GM19438 (cell line): ENCODE measurements around the gene TRPV3.
"Not testable (repeated sequence)": the region's sequence is repeated elsewhere in the genome, so short reads cannot be mapped to it uniquely, and the experiment has no call there.

ENCODE experiments used
- ATAC-seq: cut with Tn5 transposase; IDR thresholded peaks from one replicate; pipeline ENCODE4 v1.9.1; 2021; ENCODE audit warnings: low read depth; ENCODE audit not compliant: unreplicated experiment

The TRPV3 gene

DNA sequence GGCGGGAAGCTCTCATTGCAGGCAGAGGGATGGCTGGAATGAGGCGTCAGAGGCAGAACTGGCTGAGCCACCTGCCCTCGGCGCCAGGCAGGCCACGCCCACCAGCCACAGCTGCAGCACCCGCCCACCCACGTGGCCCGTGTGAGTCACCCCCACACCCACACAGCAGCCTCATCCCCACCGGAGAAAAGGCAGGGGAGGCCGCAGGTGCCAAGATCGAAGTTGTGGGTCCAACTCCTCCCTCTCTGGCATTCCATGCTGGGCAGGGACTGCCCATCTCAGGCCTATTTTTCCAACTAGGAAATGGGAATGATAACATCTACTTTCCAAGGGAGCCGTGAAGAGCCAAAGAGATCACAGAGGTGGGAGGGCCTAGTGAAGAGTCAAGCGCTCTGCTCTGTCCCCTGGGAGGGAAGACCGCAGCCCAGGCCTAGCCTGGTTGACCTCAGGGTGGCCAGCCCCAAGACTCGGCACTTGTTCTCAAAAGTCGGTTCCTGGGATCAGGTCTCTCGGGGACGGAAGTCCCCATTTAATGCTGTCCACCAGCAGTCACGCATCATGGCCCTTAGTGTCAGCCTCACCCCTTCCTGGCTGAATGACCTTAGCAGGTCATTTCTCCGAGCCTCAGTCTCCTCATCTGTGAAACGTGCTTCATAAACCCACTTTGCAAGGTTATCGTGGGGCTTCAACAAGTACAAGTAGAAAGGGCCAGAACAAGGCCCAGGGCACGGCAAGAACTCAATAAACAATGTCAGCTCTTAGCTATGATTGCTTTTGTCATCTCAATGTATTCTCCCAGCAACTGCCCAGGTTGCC lies at the start of gene TRPV3:
TSS of gene TRPV3 (minus strand) at position 45 of the 816 bp plus-strand sequence. CDS start 2,962 bp downstream, outside the sequence.
- peak; percentile 35 for ATAC-seq

DNA sequence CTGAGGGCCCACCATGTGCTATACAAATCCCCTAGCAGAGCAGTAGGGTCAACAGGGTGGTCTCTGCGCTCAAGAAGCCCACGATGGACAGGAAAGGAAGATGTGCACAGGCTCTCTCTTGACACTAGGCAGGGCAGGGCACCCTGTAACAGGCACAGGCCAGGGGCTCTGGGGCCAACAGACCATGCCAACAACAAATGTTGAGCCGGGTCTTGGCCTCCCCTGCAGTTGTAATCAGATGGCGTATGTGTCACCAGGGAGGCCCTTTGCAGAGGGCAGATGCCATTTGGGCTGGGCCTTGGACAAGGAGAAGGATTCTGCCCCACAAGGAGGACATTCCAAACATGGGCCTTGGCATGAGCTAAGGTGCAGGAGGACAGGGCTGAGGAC lies 46.3 kb upstream of the TRPV3 start:
- no peak for ATAC-seq

DNA sequence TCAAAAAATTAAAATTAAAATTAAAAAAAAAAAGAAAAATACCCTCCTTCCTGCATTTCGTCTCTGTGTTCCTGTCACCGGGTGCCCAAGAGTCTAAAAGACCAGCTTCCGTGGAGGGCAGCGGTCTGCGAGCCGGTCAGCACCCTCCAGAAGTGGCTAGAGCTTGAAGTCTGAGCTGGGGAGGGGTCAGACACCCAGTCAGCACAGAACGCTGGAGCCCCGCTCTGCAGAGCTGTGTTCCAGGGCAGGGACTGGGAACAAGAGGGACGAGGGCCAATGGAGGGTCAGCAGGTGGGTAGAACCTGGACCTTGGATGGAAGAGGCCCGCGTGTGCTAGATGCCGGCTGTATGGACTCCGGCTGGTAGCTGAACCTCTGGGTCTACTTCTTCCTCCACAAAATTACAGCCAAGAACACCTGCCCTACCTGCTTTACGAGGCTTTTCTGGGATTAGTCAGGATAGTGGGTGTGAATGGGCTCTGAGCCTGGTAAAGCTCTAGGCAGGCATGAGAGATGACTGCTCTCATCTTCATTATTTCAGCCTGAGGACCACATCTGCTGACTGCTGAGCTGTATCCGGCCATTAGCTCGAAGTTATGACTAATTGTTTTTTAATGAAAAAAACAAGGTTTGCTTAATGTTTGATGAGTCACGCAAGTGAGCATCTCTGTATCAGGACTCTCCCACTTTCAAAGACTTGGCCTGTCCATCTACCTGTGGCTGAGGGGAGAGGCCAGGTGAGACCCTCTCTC lies 45.7 kb upstream of the TRPV3 start:
- no peak for ATAC-seq

DNA sequence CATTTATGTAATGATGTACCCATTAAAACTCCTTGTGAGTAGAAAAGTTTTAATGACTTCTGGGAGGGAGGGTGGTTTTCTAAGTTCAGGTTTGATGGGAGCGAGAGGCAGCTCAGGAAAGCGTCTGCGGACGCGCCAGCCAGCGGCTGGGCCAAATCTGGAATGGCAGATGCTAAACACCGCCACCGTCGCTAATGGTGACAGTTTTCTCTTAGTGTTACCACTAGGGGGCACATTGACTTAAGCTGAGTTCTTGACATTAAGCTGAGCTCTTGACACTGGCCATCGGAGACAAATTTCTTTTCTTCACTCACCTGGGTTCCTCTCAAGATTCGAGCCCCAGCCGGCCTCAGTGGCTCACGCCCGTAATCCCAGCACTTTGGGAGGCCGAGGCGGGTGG lies 44.9 kb upstream of the TRPV3 start:
- no peak for ATAC-seq

DNA sequence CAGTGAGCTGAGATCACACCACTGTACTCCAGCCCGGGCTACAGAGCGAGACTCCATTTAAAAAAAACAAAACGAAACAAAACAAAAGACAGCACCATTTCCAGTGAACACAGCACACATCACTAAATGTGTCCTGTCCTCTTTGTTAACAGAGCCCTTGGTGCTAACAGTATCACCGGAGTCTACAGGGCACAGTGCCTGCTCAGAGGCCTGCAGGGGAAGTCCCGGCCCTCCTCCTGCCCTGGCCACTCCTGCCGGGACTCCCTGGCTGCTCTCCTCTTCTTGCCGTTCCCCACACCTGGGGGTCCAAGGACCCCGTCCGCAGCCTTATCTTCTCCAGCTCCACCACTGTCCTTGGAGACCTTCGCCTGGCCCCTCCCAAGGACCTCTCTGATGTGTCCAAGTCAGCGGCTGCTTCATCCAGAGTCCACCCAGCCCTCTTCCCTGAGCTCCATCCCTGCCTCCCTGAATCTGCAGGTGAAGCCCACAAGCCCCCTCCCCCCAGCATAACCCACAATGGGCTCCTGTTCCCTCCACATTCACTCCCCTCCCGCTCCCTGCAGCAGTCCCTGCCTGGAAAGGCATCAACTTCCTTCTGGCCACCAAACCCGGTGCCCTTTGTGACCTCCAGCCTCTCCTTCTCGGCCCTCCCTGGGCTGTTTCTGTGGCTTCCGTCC lies 43.1 kb upstream of the TRPV3 start:
- ATAC-seq: no peak

DNA sequence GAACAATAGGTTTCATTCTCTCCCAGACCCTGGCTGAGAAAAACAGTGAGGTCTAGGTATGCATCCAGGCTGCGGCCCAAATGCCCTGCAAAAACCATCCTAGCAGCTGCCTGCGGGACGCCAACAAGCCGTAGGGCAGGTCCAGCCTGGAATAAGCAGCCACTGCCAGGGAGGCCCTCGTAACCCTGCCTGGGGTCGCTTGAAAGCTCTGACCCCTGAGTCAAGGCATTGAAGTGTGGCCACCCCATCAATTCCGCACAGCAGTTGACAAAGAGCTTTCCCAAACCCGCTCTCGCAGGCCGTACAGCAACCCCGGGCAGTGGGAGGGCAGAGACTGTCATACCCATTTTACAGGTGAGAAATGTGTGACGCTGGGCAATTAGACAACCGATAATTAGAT lies 40.5 kb upstream of the TRPV3 start:
- no peak for ATAC-seq

DNA sequence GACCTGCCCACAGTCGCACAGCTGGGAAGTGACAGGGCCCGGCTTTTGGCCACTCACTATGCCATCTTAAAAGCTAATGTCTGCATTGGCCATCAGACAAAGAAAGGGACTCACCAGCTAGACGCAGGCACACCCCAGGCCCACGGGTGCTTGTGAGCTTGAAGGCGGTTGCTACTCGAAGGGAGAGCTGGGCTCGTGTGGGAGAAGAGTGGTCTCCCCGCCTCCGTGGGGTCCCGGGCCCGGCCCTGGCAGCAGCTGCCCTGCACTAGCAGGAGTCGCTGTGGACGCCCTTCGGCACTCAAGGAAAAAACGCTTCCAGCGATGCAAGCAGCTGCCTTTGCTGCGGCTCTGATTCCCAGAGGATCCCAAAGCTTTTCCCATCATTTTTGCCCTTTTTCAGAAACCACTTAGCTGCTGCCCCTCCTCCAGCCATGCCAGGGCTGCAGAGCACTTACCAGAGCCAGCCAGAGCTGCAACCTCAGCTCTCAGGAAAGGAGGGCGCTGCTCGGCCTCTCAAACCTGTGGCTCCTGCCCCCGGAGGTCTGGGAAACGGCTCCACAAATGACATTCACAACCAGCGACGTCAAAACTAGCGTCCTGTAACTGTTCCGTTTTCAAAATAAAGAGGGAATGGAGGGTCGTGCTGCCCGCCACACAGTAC lies 39.3 kb upstream of the TRPV3 start:
- no peak for ATAC-seq

DNA sequence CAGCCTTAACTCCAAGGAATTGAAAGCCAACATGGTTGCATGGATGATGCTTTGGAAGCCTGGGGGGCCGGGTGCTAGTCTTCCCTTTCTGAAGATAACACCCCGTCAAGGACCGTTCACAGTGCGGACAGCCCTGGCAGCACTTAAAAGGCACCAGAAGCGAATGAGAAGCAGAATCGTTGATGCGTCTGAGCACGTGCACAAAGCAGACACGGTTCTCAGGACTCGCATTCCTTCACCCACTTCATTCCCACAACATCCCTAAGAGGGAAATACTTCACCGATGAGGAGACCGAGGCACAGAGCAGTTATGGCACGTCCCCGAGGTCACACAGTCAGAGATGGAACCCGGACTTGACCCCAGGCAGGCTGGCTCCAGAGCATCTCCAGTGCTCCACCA lies 37.4 kb upstream of the TRPV3 start:
- ATAC-seq: no peak

DNA sequence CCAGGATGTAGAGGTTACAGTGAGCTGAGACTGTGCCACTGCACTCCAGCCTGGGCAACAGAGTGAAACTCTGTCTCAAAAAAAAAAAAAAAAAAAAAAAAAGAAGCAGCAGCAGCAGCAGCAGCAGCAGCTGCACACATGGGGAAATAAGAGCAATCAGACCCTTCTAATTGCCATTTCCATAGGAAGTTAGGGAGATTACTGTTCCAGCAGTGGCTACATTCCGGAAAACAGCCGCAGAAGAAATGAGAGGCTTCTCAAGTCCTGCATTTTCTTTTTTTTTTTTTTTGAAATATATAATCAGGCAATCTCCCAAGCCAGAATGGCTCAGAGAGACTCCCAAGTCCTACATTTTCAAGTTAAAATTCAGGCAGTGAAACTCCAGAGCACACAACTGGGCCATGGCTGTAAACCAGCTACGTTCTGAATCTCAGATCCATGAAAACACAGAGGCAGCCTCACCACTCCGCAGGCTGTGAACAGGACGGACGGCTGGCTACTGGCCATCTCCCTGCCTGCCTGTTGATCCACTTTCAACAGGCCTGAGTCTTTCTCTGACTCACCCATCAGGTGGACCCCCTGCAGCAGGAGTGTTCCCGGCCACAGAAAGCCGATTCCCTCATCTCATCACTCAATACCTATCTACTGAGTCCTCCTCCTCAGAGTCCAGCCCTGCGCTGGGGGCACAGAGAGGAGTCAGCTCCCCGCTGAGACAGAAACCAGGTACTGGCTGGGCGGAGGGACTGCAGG lies 36.6 kb upstream of the TRPV3 start:
- ATAC-seq: no peak

DNA sequence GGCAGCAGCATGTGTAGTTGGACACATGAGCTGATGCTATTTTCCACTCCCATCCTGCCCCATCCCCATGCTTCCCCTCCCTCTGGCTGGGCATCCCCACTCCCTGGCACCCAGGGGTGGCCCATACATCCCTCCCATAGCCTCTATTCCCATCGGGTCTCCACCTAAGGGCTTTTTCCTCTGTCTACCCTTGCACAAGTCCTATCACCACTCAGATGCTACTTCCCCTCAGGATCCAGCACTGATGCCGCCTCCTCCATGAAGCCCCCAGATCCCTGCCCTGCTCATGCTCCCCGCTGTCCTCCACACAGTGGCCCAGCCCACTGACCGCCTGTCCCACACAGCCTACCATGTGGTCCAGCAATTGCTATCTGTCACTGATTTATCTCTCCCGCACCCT lies 35.8 kb upstream of the TRPV3 start:
- ATAC-seq: no peak

DNA sequence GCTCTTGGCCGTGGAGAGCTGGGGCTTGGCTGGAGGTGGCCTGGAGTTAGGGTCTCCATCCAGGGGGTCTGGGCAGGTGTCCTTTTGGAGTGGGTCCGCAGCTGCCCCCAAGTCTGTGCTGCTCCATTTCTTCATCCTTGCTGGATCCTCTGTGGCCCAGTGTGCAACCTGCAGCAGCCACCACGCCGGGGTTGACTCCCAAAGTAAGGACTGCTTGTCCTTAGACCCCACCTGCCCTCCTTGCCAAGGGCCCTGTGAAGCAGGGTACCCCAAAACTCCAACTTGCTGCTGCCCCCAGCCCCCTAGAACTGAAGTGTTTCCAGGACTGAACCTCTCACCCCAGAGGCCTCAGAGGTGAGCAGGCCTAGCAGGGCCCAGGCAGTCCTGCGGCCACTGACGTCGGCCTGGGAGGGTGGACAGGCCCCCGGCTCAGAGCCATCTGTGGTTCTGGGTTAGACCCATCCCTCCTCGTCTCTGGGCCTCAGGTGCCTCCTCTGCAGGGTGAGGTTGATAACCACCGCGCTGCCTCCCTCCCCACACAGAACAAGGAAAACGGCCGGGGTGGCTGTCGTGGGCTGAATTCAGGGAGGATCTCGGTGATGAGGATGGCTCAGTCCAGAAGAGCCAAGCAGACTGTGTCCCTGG lies 34.7 kb upstream of the TRPV3 start:
- no peak for ATAC-seq

DNA sequence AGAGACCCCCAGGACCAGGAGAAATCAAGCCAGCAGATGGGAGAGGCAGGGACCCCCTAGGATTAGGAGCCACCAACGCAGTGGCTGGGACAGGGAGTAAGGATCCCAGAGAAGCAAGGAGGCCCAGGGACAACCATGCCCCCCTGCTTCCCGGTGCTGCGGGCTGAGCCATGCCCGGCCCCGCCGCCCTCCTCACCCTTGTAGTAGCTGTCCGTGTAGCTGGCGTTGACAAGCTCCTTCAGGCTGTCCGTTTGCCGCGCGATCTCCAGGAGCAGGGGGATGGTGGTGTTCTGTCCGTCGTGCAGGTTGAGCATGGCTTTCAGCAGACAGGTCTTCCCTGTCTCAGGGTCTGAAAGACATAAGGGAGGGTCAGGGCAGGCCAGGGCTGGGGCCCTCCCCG lies 33.2 kb upstream of the TRPV3 start:
- ATAC-seq: no peak

DNA sequence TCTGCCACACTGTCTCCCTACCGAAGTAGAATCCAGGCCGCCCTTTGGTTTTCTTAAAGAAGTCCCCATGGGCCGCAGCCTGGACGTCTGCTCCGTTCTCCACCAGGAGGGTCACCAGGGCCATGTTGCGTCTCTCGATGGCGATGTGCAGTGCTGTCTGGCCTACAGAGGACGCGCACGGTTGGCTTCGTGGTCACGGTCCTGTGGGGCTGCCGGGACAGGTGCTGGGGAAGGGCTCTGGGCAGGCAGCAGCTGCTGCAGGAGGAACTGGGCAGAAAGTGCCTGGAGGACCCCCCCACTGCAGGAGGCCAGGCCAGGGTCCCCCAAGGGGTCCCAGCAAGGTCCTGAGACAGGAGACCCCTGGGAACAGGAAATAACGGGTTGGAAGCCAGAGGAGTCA lies 32.6 kb upstream of the TRPV3 start:
- ATAC-seq: no peak

DNA sequence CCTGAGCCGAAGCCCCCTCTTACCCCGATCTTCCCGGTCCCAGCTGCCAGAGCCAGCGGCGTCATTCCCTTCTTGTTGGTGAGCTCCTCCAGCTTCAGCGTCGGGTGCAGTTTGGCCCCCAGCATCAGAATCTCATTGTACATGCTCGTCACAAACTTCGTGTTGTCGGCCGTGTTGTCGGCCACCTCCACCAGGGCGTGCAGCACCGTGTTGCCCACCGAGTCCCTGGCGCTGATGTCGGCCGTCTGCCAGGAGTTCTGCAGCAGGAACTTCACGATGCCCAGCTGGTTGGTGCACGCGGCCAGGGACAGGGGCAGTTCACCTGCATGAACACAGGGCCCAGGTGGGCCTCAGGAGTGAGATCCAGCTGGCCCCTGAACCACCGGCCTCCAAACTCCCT lies 32.2 kb upstream of the TRPV3 start:
- ATAC-seq: no peak

DNA sequence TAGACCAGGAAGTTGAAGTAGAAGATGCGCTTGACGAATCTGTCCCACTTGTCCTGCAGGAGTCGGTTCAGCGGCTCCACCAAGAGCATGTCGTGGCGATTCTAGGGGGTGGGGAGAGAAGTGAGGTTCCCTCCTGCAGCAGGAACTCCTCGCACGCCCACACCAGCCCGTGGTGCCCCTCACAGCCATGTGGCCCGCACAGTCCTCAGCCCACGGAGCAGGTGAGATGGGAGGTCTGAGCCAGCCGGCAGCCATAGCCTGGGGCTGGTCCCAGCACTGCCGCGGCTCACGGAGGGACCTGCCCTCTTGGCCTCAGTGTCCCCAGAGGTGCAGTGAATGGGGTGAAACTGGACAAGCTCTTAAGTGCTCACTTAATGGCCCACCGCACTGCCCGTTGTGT lies 28.2 kb upstream of the TRPV3 start:
- no peak for ATAC-seq

DNA sequence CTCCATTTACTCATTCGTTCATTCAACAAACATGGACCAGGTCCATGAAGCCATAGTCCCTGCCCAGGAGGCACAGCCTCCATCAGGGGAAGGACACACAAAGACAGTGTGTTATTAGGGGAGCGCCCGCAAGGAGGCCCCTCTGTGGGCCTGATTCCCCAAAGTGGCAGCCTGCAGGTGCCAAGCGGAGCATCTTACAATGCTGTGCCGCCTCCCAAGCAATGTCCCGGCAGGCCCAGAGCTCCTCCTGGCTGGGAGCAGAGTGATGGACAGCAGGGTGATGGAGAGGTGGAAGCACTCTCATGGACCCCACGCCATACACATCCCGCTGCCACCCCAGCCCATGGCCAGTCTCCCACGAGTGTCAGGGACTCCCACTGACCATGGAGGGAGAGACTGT lies 25.8 kb upstream of the TRPV3 start:
- ATAC-seq: no peak

DNA sequence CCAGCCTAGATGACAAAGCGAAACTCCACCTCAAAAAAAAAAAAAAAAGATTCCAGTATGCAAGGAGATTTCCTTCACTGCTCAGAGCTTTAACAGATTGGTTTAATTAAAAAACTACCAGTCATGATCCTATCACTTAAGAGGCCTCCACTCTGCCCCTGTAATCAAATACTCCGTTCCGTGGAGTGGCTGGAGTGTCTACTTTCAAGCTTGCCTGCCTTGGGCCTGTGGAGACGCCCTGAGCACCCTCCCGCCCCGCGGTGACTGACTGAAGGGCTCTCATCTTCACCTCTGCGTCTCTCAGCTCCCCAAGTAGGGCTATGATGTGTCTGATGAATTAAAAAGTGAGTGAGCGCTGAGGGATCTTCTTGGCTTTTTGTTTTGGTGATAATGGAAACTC lies 25.3 kb upstream of the TRPV3 start:
- no peak for ATAC-seq

DNA sequence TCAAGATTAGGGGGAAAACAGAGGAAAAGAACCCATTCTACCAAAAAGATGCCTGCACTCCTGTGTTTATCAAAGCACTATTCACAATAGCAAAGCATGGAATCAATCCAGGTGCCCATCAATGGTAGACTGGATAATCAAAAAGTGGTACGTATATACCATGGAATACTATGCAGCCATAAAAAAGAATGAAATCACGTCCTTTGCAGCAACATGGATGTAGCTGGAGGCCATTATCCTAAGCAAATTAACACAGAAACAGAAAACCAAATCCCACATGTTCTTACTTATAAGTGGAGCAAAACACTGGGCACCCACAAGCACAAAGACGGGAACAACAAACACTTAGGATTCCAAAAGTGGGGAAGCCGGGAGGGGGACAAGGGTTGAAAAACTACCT lies 21.1 kb upstream of the TRPV3 start:
- not testable (repeated sequence) for ATAC-seq

DNA sequence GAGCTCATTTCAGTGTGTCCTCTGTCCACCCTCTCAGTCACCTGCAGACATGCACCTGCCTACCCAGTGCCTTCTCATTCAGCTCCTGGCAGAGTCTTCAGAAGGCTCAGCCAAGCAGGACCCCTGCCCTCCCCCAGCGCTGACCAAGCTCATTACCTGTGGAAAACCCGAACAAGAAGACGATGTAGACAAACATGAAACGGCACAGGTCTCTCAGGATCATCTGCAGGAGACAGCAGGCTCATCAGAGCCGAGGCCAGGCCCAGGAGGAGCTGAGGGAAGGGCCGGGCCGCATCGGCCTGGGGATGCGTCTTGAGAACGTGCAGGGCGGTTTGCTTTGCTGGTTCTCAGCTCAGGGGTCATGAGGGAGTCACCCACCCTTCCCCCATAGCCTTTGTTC lies 19.4 kb upstream of the TRPV3 start:
- no peak for ATAC-seq

DNA sequence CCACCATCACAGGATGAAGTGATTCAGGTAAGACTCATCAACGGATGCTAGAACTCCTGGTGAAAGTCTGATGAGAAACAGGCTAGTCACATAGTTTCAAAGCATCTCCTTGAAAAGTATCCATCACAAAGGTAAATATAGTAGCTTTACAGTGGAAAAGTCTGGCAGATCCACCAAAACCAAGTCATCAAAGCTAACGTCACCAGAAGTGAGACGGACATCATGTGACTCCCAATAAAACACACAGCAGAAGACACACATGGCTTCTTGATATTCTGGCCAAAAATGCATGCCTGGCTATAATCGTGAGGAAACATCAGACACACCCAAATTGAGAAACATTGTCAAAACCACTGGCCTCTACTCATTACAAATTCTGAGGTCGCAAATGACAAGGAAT lies 17.9 kb upstream of the TRPV3 start:
- ATAC-seq: no peak
